22Rv1 (cell line): ENCODE results near the gene MRPS33.

ENCODE experiments used
- CTCF ChIP-seq: fragments of 450-650 bp; IDR thresholded peaks from 2 replicates; pipeline ENCODE4 v1.5.1; 2017; ENCODE audit warnings: mild to moderate bottlenecking
- ZFX ChIP-seq: fragments of 450-650 bp; IDR thresholded peaks from 2 replicates; pipeline ENCODE4 v1.6.1; 2017; ENCODE audit warnings: antibody characterized with exemption, borderline replicate concordance

GRCh38 chr7:141055146-141055545 is 40.4 kb upstream of the MRPS33 start:
- TF ChIP-seq ZFX (no peak), CTCF (no peak)
